IMR-90 (cell line): Measurements from ENCODE around the gene TEDC1. TPM values are rescaled to one million over a fixed set of nuclear protein-coding genes. Genes with fewer than 3 reads are reported as not detected.

ENCODE experiments used
- ATAC-seq: fragments of 200-7000 bp; cut with Tn5 transposase; 2 replicates; pipeline ENCODE4 v1.9.1; 2020; ENCODE audit warnings: low read depth, mild to moderate bottlenecking, moderate library complexity
- BruUV-seq: library from RNA; stranded (reverse); fragments of 400-500 nt; replicated peaks from 2 replicates; lab custom pipeline; 2021; lab: Mats Ljungman, UMichigan
- CTCF ChIA-PET: fragments of 300-600 bp; formaldehyde crosslinking; extraction: SDS; loops from one replicate; lab custom pipeline; 2021; ENCODE audit warnings: antibody characterized with exemption; lab: Yijun Ruan, JAX
- POLR2A ChIA-PET: fragments of 300-600 bp; sonication (Branson Sonifier 250); formaldehyde crosslinking; loops from one replicate; lab custom pipeline; 2022; ENCODE audit warnings: antibody characterized with exemption; ENCODE audit not compliant: unreplicated experiment; lab: Charles Lee
- DNase-seq: peaks from one replicate; pipeline ENCODE4 v3.0.0; 2013
- H2AFZ ChIP-seq: replicated peaks from 2 replicates; pipeline ENCODE3; 2013; ENCODE audit warnings: low read length, mild to moderate bottlenecking; ENCODE audit not compliant: poor library complexity
- H2AK5ac ChIP-seq: 2 replicates; pipeline ENCODE4 v1.6.1; 2013; ENCODE audit warnings: low read depth, low read length, inconsistent platforms
- H2AK9ac ChIP-seq: replicated peaks from 2 replicates; pipeline ENCODE3; 2013; ENCODE audit warnings: mild to moderate bottlenecking, low read depth, low read length, moderate library complexity; ENCODE audit not compliant: poor library complexity
- H2BK120ac ChIP-seq: 2 replicates; pipeline ENCODE4 v1.6.1; 2013; ENCODE audit warnings: low read depth, low read length, inconsistent platforms
- H2BK15ac ChIP-seq: 3 replicates; pipeline ENCODE4 v1.6.1; 2013; ENCODE audit warnings: low read depth, low read length, inconsistent platforms
- H2BK20ac ChIP-seq: 2 replicates; pipeline ENCODE4 v1.6.1; 2013; ENCODE audit warnings: low read depth, mild to moderate bottlenecking, inconsistent platforms, low read length, moderate library complexity
- H2BK5ac ChIP-seq: 2 replicates; pipeline ENCODE4 v1.6.1; 2013; ENCODE audit warnings: mild to moderate bottlenecking, low read depth, low read length, inconsistent platforms; ENCODE audit not compliant: poor library complexity, severe bottlenecking
- H3K14ac ChIP-seq: replicated peaks from 2 replicates; pipeline ENCODE4 v1.6.1; 2013; ENCODE audit warnings: low read depth, low read length, inconsistent platforms
- H3K18ac ChIP-seq: 2 replicates; pipeline ENCODE4 v1.6.1; 2013; ENCODE audit warnings: low read depth, low read length, control low read depth
- H3K23ac ChIP-seq: 2 replicates; pipeline ENCODE4 v1.6.1; 2013; ENCODE audit warnings: low read depth, low read length, inconsistent platforms
- H3K27ac ChIP-seq: 2 replicates; pipeline ENCODE4 v1.5.1; 2013; ENCODE audit warnings: mild to moderate bottlenecking, control low read depth, low read length; ENCODE audit not compliant: insufficient read depth
- H3K27me3 ChIP-seq: 2 replicates; pipeline ENCODE4 v1.6.1; 2013; ENCODE audit warnings: low read length; ENCODE audit not compliant: control insufficient read depth, insufficient read depth
- H3K36me3 ChIP-seq: 2 replicates; pipeline ENCODE4 v1.6.1; 2013; ENCODE audit warnings: low read length, mixed read lengths; ENCODE audit not compliant: control insufficient read depth, insufficient read depth
- H3K4ac ChIP-seq: 2 replicates; pipeline ENCODE4 v1.6.1; 2013; ENCODE audit warnings: low read depth, low read length, inconsistent platforms
- H3K4me1 ChIP-seq: 2 replicates; pipeline ENCODE4 v1.6.1; 2013; ENCODE audit warnings: low read length, mixed read lengths; ENCODE audit not compliant: control insufficient read depth, insufficient read depth
- H3K4me2 ChIP-seq: 2 replicates; pipeline ENCODE4 v1.6.1; 2013; ENCODE audit warnings: low read depth, mild to moderate bottlenecking, control low read depth, low read length, moderate library complexity
- H3K4me3 ChIP-seq: 2 replicates; pipeline ENCODE4 v1.5.1; 2013; ENCODE audit warnings: low read depth, mild to moderate bottlenecking, control low read depth, low read length, moderate library complexity; ENCODE audit not compliant: insufficient read depth
- H3K56ac ChIP-seq: 2 replicates; pipeline ENCODE4 v1.6.1; 2013; ENCODE audit warnings: low read length, inconsistent platforms; ENCODE audit not compliant: insufficient read depth; ENCODE audit errors: extremely low read depth
- H3K79me1 ChIP-seq, 2 experiments: 2 replicates each; pipeline ENCODE4 v1.6.1; 2013; ENCODE audit warnings: low read length in 2 of 2, inconsistent platforms in 1 of 2, low read depth in 1 of 2
- H3K9ac ChIP-seq: 2 replicates; pipeline ENCODE4 v1.6.1; 2013; ENCODE audit warnings: low read depth, low read length, control low read depth
- H3K9me1 ChIP-seq: 2 replicates; pipeline ENCODE4 v1.6.1; 2013; ENCODE audit warnings: low read length, inconsistent platforms; ENCODE audit not compliant: insufficient read depth
- H3K9me3 ChIP-seq: 2 replicates; pipeline ENCODE4 v1.6.1; 2013; ENCODE audit warnings: low read length; ENCODE audit not compliant: control insufficient read depth, insufficient read depth
- H4K20me1 ChIP-seq: 2 replicates; pipeline ENCODE4 v1.6.1; 2013; ENCODE audit warnings: low read length, inconsistent platforms; ENCODE audit not compliant: insufficient read depth
- H4K5ac ChIP-seq: 2 replicates; pipeline ENCODE4 v1.6.1; 2013; ENCODE audit warnings: mild to moderate bottlenecking, low read depth, low read length, control low read depth
- H4K8ac ChIP-seq, 2 experiments: 2 replicates each; pipeline ENCODE4 v1.6.1; 2013; ENCODE audit warnings: low read depth in 2 of 2, low read length in 2 of 2, control low read depth in 1 of 2, inconsistent platforms in 1 of 2
- H4K91ac ChIP-seq: 2 replicates; pipeline ENCODE4 v1.6.1; 2013; ENCODE audit warnings: low read depth, low read length, inconsistent platforms; ENCODE audit not compliant: insufficient read depth
- BHLHE40 ChIP-seq: fragments of 150-350 bp; IDR thresholded peaks from 2 replicates; pipeline ENCODE4 v1.6.1; 2016; ENCODE audit warnings: mild to moderate bottlenecking, low read depth, low read length
- CEBPB ChIP-seq: IDR thresholded peaks from 2 replicates; pipeline ENCODE4 v1.6.1; 2012; ENCODE audit warnings: low read depth, low read length, improper control_type of control experiment
- CHD1 ChIP-seq: IDR thresholded peaks from 2 replicates; pipeline ENCODE4 v1.6.1; 2012; ENCODE audit warnings: low read depth, low read length, improper control_type of control experiment
- CTCF ChIP-seq: conservative IDR thresholded peaks from 2 replicates; pipeline ENCODE4 v1.5.1; 2012; ENCODE audit warnings: mild to moderate bottlenecking, low read depth, low read length, improper control_type of control experiment
- ELK1 ChIP-seq: fragments of 150-350 bp; IDR thresholded peaks from 2 replicates; pipeline ENCODE4 v1.6.1; 2016; ENCODE audit warnings: low read depth, mild to moderate bottlenecking, low read length, moderate library complexity, borderline replicate concordance
- FOS ChIP-seq: fragments of 150-350 bp; IDR thresholded peaks from 2 replicates; pipeline ENCODE4 v1.6.1; 2016; ENCODE audit warnings: low read depth, low read length
- MAFK ChIP-seq: IDR thresholded peaks from 2 replicates; pipeline ENCODE4 v1.6.1; 2012; ENCODE audit warnings: low read depth, low read length, improper control_type of control experiment
- MAZ ChIP-seq: IDR thresholded peaks from 2 replicates; pipeline ENCODE4 v1.6.1; 2012; ENCODE audit warnings: low read depth, mild to moderate bottlenecking, low read length, improper control_type of control experiment, moderate library complexity, borderline replicate concordance
- MXI1 ChIP-seq: IDR thresholded peaks from 2 replicates; pipeline ENCODE4 v1.6.1; 2012; ENCODE audit warnings: low read depth, mild to moderate bottlenecking, low read length, moderate library complexity, borderline replicate concordance
- NFE2L2 ChIP-seq: fragments of 150-350 bp; IDR thresholded peaks from 2 replicates; pipeline ENCODE4 v1.6.1; 2016; ENCODE audit warnings: low read depth, mild to moderate bottlenecking, low read length
- POLR2A ChIP-seq: IDR thresholded peaks from 2 replicates; pipeline ENCODE4 v1.6.1; 2012; ENCODE audit warnings: mild to moderate bottlenecking, low read depth, low read length
- RAD21 ChIP-seq: IDR thresholded peaks from 2 replicates; pipeline ENCODE4 v1.6.1; 2012; ENCODE audit warnings: low read length, improper control_type of control experiment
- RCOR1 ChIP-seq: IDR thresholded peaks from 2 replicates; pipeline ENCODE4 v1.6.1; 2012; ENCODE audit warnings: mild to moderate bottlenecking, low read length, improper control_type of control experiment; ENCODE audit not compliant: insufficient replicate concordance
- RFX5 ChIP-seq: IDR thresholded peaks from 2 replicates; pipeline ENCODE4 v1.8.0; 2012; ENCODE audit warnings: low read depth, mild to moderate bottlenecking, low read length, moderate library complexity
- SMC3 ChIP-seq: fragments of 150-350 bp; IDR thresholded peaks from 2 replicates; pipeline ENCODE4 v1.6.1; 2016; ENCODE audit warnings: low read depth, mild to moderate bottlenecking, antibody characterized with exemption, low read length, moderate library complexity
- USF2 ChIP-seq: fragments of 150-350 bp; IDR thresholded peaks from 2 replicates; pipeline ENCODE4 v1.6.1; 2017; ENCODE audit warnings: mild to moderate bottlenecking, antibody characterized with exemption, low read length, low read depth
- WGBS, 2 experiments: methylation state at CpG; one replicate each; pipeline versions ENCODE4 v1.1.5 to v1.1.7; 2013; ENCODE audit warnings: missing lambda C conversion rate in 2 of 2; ENCODE audit not compliant: insufficient read length in 1 of 2; ENCODE audit errors: extremely low coverage in 2 of 2; 5-methylcytosine and 5-hydroxymethylcytosine counted together
- dilution Hi-C: fragments of 300-500 bp; cut with HindIII; formaldehyde crosslinking; loops from one replicate; pipeline ENCODE4 v1.14.3; 2018; ENCODE audit warnings: low sequenced_read_pairs; ENCODE audit not compliant: unreplicated experiment
- in situ Hi-C: fragments of 300-500 bp; cut with MboI; formaldehyde crosslinking; loops from 3 replicates; pipeline ENCODE4 v1.14.3; 2019; ENCODE audit warnings: low sequenced_read_pairs, inconsistent platforms, mixed read lengths
- intact Hi-C: fragments of 100-400 bp; cut with micrococcal nuclease; formaldehyde crosslinking; loops from 2 replicates; pipeline ENCODE4 v1.10.0; 2022
- polyA plus RNA-seq, 3 experiments: library from polyadenylated mRNA; depleted of rRNA; stranded (reverse); fragments of >200 nt; gene quantifications; 2 replicates each; pipeline ENCODE4 v1.2.3, GENCODE V29; 2012; ENCODE audit warnings: low replicate concordance in 1 of 3
- total RNA-seq: library from RNA; depleted of rRNA; stranded (reverse); fragments of >200 nt; gene quantifications from 2 replicates; pipeline ENCODE4 v1.2.3, GENCODE V29; 2012

The TEDC1 gene
- total and polyA plus RNA-seq, 2 of the 4 experiments (the other 2 are of a cell fraction): 5.7 to 6.4 TPM

GRCh38 chr14:105444859-105445258, 46.2 kb upstream of the TEDC1 start:
- Histone ChIP-seq H3K4me1 (no peaks in the 10 kb centered on the region), H3K36me3 (peaks cover 24% of the 10 kb centered on the region; the same call in 1 of the 2 replicates), H3K14ac (no peak overlapping the region), H4K20me1 (peaks cover 42% of the 10 kb centered on the region), H3K9me1 (no peaks in the 10 kb centered on the region), H2BK120ac (no peak overlapping the region), H2BK5ac (no peak overlapping the region), H3K9me3 (no peaks in the 10 kb centered on the region), H2BK20ac (no peak overlapping the region), H2BK15ac (no peak overlapping the region), H4K5ac (no peak overlapping the region), H3K4me2 (no peak overlapping the region), H4K8ac (no peak overlapping the region), H3K9ac (no peak overlapping the region), H3K79me1 (peaks cover 3 to 46% of the 10 kb centered on the region in 2 experiments), H3K4ac (no peak overlapping the region), H3K23ac (no peak overlapping the region), H3K4me3 (no peak overlapping the region), H2AFZ (no peak overlapping the region), H2AK9ac (peak overlapping the region; percentile 23), H3K18ac (no peak overlapping the region), H3K27me3 (no peaks in the 10 kb centered on the region), H4K91ac (no peak overlapping the region), H3K27ac (no peak overlapping the region), H3K56ac (no peak overlapping the region), H2AK5ac (no peak overlapping the region)
- POLR2A ChIA-PET: no interaction called here
- TF ChIP-seq POLR2A (no peak), NFE2L2 (no peak), RFX5 (no peak), USF2 (no peak), SMC3 (no peak), RCOR1 (no peak), CTCF (no peak), BHLHE40 (no peak), FOS (no peak), RAD21 (no peak), MAZ (no peak), MAFK (no peak), MXI1 (no peak), CHD1 (no peak), CEBPB (no peak), ELK1 (no peak)
- in situ Hi-C loops: no loop called here
- CTCF ChIA-PET: no interaction called here
- DNase-seq (no peak), ATAC-seq (no peak)
- dilution Hi-C loops: no loop called here
- intact Hi-C loops: no loop called here
- 83% methylated on average over 11 of the region's 17 CpGs; no CpG with 5 or more reads in 1 of the 2 experiments for WGBS, 2 experiments
- no TSS peak for BruUV-seq
